GM10248 (cell line): ENCODE measurements around the gene ADAMTSL1.
"Not testable (repeated sequence)": the region's sequence is repeated elsewhere in the genome, so short reads cannot be mapped to it uniquely, and the experiment has no call there.

Experiments used
- CTCF ChIA-PET: fragments of 300-600 bp; sonication (Branson Sonifier 250); formaldehyde crosslinking; extraction: SDS; loops from one replicate; lab custom pipeline; 2021; ENCODE audit warnings: antibody characterized with exemption; lab: Yijun Ruan, JAX
- POLR2A ChIA-PET: fragments of 350-650 bp; sonication (Branson Sonifier 250); formaldehyde crosslinking; extraction: SDS; loops from one replicate; lab custom pipeline; 2020; ENCODE audit warnings: antibody characterized with exemption; lab: Yijun Ruan, JAX
- DNase-seq: peaks from one replicate; pipeline ENCODE4 v3.0.0; 2012; ENCODE audit errors: extremely low spot score
- CTCF ChIP-seq: IDR thresholded peaks from 2 replicates; pipeline ENCODE4 v1.5.1; 2012; ENCODE audit warnings: mild to moderate bottlenecking, low read depth; ENCODE audit errors: extremely low read depth, missing control alignments, control extremely low read depth

Gene ADAMTSL1

GRCh38 chr9:18925880-18926279 is 451.9 kb downstream of the ADAMTSL1 start:
- ChIA-PET CTCF (interaction anchor here (1.3 kb wide), 1 partner anchor 15 kb away, joined by 3 read pairs; no protein-coding TSS in a partner anchor), POLR2A (no interaction called here)
- no peak for TF ChIP-seq CTCF
- DNase-seq = no peak

GRCh38 chr9:18926513-18926912 is 452.6 kb downstream of the ADAMTSL1 start:
- no peak for TF ChIP-seq CTCF
- ChIA-PET POLR2A (no interaction called here), CTCF (interaction anchor here (0.6 to 1.3 kb wide), 2 partner anchors 16 to 108 kb away, joined by 3 read pairs; no protein-coding TSS in a partner anchor)
- DNase-seq = no peak

- DNase-seq = no peak
- ChIA-PET CTCF (interaction anchor here (0.9 to 1.1 kb wide), 3 partner anchors 16 to 99 kb away, joined by 3 to 4 read pairs (median 3); no protein-coding TSS in a partner anchor), POLR2A (no interaction called here)
- no peak for TF ChIP-seq CTCF
Measured at GRCh38 chr9:18928711-18929110, 454.8 kb downstream of the ADAMTSL1 start.

- CTCF ChIA-PET = interaction anchor here (1.1 kb wide), 1 partner anchor 155 kb away, joined by 3 read pairs; no protein-coding TSS in a partner anchor
- DNase-seq, POLR2A ChIA-PET: not testable (repeated sequence)
Measured at GRCh38 chr9:18930611-18931010, 456.7 kb downstream of the ADAMTSL1 start.

- CTCF ChIA-PET = no interaction called here
- no peak for TF ChIP-seq CTCF
- no peak for DNase-seq
- POLR2A ChIA-PET = no interaction called here
Measured at GRCh38 chr9:18935541-18935940, 461.6 kb downstream of the ADAMTSL1 start.

GRCh38 chr9:18936094-18936871 is 462.3 kb downstream of the ADAMTSL1 start:
- no peak for TF ChIP-seq CTCF
- POLR2A ChIA-PET = no interaction called here
- CTCF ChIA-PET = no interaction called here
- no peak for DNase-seq

- TF ChIP-seq CTCF = no peak
- CTCF ChIA-PET = no interaction called here
- no peak for DNase-seq
- POLR2A ChIA-PET = no interaction called here
Measured at GRCh38 chr9:18939943-18940342, 466.0 kb downstream of the ADAMTSL1 start.
